HG02885 (cell line): Measurements from ENCODE around the gene SLC25A21.
"Not testable (repeated sequence)": the region's sequence is repeated elsewhere in the genome, so short reads cannot be mapped to it uniquely, and the experiment has no call there.

ENCODE experiments used
- ATAC-seq: cut with Tn5 transposase; IDR thresholded peaks from one replicate; pipeline ENCODE4 v1.9.1; 2021; ENCODE audit warnings: mild to moderate bottlenecking; ENCODE audit not compliant: unreplicated experiment, poor library complexity

Gene SLC25A21

GRCh38 chr14:37172024-37172869 is at the start of gene SLC25A21:
Gene SLC25A21, minus strand, starts transcription at chr14:37172606.
- no peak for ATAC-seq

- ATAC-seq = no peak
Observed at GRCh38 chr14:37221073-37221472, 48.7 kb upstream of the SLC25A21 start.

GRCh38 chr14:37215345-37215744 is 42.9 kb upstream of the SLC25A21 start:
- ATAC-seq = no peak

- ATAC-seq = no peak
Observed at GRCh38 chr14:37213016-37213415, 40.6 kb upstream of the SLC25A21 start.

- ATAC-seq = no peak
Observed at GRCh38 chr14:37210448-37210847, 38.0 kb upstream of the SLC25A21 start.

- ATAC-seq = not testable (repeated sequence)
Observed at GRCh38 chr14:37209617-37210016, 37.2 kb upstream of the SLC25A21 start.

- ATAC-seq = not testable (repeated sequence)
Observed at GRCh38 chr14:37205623-37206605, 33.5 kb upstream of the SLC25A21 start.

GRCh38 chr14:37203423-37203822 is 31.0 kb upstream of the SLC25A21 start:
- no peak for ATAC-seq

- ATAC-seq = no peak
Observed at GRCh38 chr14:37202812-37203211, 30.4 kb upstream of the SLC25A21 start.

GRCh38 chr14:37202265-37202664 is 29.9 kb upstream of the SLC25A21 start:
- no peak for ATAC-seq

- ATAC-seq = no peak
Observed at GRCh38 chr14:37201724-37202123, 29.3 kb upstream of the SLC25A21 start.

GRCh38 chr14:37198907-37199306 is 26.5 kb upstream of the SLC25A21 start:
- no peak for ATAC-seq

GRCh38 chr14:37198273-37198598 is 25.8 kb upstream of the SLC25A21 start:
- no peak for ATAC-seq

GRCh38 chr14:37197421-37198272 is 25.2 kb upstream of the SLC25A21 start, which contains the start of gene MIPOL1:
Gene MIPOL1, plus strand, starts transcription at chr14:37197937. Its CDS starts 49,952 bp downstream, at chr14:37247889.
- no peak for ATAC-seq

GRCh38 chr14:37196604-37197420 is 24.4 kb upstream of the SLC25A21 start:
- ATAC-seq = no peak

GRCh38 chr14:37195327-37195726 is 22.9 kb upstream of the SLC25A21 start:
- no peak for ATAC-seq

GRCh38 chr14:37194698-37195097 is 22.3 kb upstream of the SLC25A21 start:
- no peak for ATAC-seq

- not testable (repeated sequence) for ATAC-seq
Observed at GRCh38 chr14:37189733-37190132, 17.3 kb upstream of the SLC25A21 start.

GRCh38 chr14:37187840-37188577 is 15.6 kb upstream of the SLC25A21 start:
- ATAC-seq = not testable (repeated sequence)
